Stimulated activated CD4-positive, alpha-beta T cell treated with anti-CD3 and anti-CD28 coated beads, Interleukin-4, amount 100 ng/mL, for 1 hour (primary cell): Measurements from ENCODE around the gene TEDDM1.
A peak's percentile ranks its signal among the peaks of the same experiment; 100 is the strongest.
"Not testable (repeated sequence)": the region's sequence is repeated elsewhere in the genome, so short reads cannot be mapped to it uniquely, and the experiment has no call there.

Source experiments
- DNase-seq: peaks from one replicate; pipeline ENCODE4 v3.0.0-alpha.2; 2020

Gene TEDDM1

GRCh38 chr1:182405578-182405977 is 5.1 kb upstream of the TEDDM1 start:
- no peak for DNase-seq

- DNase-seq: no peak
These were observed 4.3 kb upstream of the TEDDM1 start for GRCh38 chr1:182404781-182405180.

GRCh38 chr1:182397653-182398393 is 2.6 kb downstream of the TEDDM1 start:
- DNase-seq: no peak

- no peak for DNase-seq
These were observed 4.6 kb downstream of the TEDDM1 start for GRCh38 chr1:182395906-182396305.

GRCh38 chr1:182394055-182394775 is 6.3 kb downstream of the TEDDM1 start:
- no peak for DNase-seq

- peak; percentile 18 for DNase-seq
These were observed 8.1 kb downstream of the TEDDM1 start for GRCh38 chr1:182392050-182393028.

GRCh38 chr1:182391362-182392049 is 9.0 kb downstream of the TEDDM1 start, which contains the start of gene GLUL:
TSS of gene GLUL (minus strand) at chr1:182391790. CDS start at chr1:182388737, 3,053 bp downstream.
- DNase-seq: peak; percentile 69

- DNase-seq: no peak
These were observed 9.5 kb downstream of the TEDDM1 start for GRCh38 chr1:182391028-182391361.

- DNase-seq: no peak
These were observed 10.8 kb downstream of the TEDDM1 start for GRCh38 chr1:182389619-182390047.

GRCh38 chr1:182388392-182389134 is 11.9 kb downstream of the TEDDM1 start:
- DNase-seq: no peak

GRCh38 chr1:182387566-182387965 is 12.9 kb downstream of the TEDDM1 start:
- DNase-seq: no peak

GRCh38 chr1:182386980-182387379 is 13.5 kb downstream of the TEDDM1 start:
- no peak for DNase-seq

GRCh38 chr1:182385885-182386853 is 14.3 kb downstream of the TEDDM1 start:
- DNase-seq: no peak

- no peak for DNase-seq
These were observed 16.0 kb downstream of the TEDDM1 start for GRCh38 chr1:182384387-182384960.

- DNase-seq: no peak
These were observed 16.5 kb downstream of the TEDDM1 start for GRCh38 chr1:182383934-182384333.

GRCh38 chr1:182383037-182383661 is 17.3 kb downstream of the TEDDM1 start:
- no peak for DNase-seq

- no peak for DNase-seq
These were observed 18.3 kb downstream of the TEDDM1 start for GRCh38 chr1:182381962-182382819.

- no peak for DNase-seq
These were observed 20.3 kb downstream of the TEDDM1 start for GRCh38 chr1:182380199-182380598.

GRCh38 chr1:182379781-182380180 is 20.7 kb downstream of the TEDDM1 start:
- not testable (repeated sequence) for DNase-seq
